ENCODE measurements around the gene MEST.

DNA sequence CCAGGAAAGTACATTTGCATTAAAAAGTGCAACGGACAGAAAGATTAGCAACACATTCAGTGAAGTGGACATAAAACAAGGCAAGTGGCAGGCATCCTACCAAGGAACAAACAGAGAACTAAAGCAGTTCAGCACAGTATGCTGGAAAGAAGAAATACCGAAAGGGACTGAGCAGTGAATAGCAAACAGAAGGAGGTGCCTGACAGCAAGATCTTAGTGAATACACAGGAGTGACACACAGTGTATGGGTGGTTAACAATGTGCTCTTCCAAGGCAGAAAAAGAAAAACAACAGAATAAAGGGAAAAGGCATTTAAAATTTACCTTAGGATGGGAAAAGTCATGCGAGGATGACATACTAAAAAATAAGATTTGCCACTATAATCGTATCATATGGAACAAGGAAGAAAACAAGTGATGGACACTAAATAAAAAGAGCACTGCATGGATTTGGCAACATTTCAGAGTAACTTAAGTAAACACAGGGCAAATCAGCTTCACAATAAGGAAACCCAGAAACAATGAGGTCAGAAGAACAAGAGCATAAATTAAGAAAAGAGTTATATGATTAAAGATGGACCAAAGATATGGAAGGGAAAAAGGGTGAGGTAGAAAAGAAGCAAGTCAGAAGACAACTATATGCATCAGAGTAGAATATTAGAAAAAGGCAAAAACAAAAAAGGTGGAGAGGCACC, 29.5 kb downstream of the MEST start:
- TF ChIP-seq, protein P1, sequence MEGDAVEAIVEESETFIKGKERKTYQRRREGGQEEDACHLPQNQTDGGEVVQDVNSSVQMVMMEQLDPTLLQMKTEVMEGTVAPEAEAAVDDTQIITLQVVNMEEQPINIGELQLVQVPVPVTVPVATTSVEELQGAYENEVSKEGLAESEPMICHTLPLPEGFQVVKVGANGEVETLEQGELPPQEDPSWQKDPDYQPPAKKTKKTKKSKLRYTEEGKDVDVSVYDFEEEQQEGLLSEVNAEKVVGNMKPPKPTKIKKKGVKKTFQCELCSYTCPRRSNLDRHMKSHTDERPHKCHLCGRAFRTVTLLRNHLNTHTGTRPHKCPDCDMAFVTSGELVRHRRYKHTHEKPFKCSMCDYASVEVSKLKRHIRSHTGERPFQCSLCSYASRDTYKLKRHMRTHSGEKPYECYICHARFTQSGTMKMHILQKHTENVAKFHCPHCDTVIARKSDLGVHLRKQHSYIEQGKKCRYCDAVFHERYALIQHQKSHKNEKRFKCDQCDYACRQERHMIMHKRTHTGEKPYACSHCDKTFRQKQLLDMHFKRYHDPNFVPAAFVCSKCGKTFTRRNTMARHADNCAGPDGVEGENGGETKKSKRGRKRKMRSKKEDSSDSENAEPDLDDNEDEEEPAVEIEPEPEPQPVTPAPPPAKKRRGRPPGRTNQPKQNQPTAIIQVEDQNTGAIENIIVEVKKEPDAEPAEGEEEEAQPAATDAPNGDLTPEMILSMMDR (IDR thresholded peaks at IDR 0.05), result no peak
- TF ChIP-seq POLR2AphosphoS5 (IDR thresholded peaks at IDR 0.05), result no peak
- no peak for TF ChIP-seq POLR2A (IDR thresholded peaks at IDR 0.05)
- no peak for TF ChIP-seq EP300 (IDR thresholded peaks at IDR 0.05)
